Gastroesophageal sphincter (tissue), 3 donors: Measurements from ENCODE around the gene RELL1.

Source experiments
- CTCF ChIP-seq, 4 experiments: fragments of 200-600 bp in 2 of 4; fragments of 450-650 bp in 2 of 4; sonication (generic) in 1 of 4; IDR thresholded peaks; one replicate each; pipeline ENCODE4 v1.5.1; 2017 to 2019; ENCODE audit warnings: antibody characterized with exemption in 4 of 4, mild to moderate bottlenecking in 2 of 4, moderate library complexity in 2 of 4
- POLR2A ChIP-seq, 2 donors: fragments of 450-650 bp; IDR thresholded peaks; one replicate each; pipeline ENCODE4 v1.6.1; 2017; ENCODE audit warnings: antibody characterized with exemption in 2 of 2, mild to moderate bottlenecking in 2 of 2, moderate library complexity in 1 of 2
- POLR2AphosphoS5 ChIP-seq: sonication (generic); formaldehyde crosslinking; IDR thresholded peaks from one replicate; pipeline ENCODE4 v1.6.1; 2017; ENCODE audit warnings: antibody characterized with exemption

- TF ChIP-seq CTCF (IDR thresholded peaks at IDR 0.05) (no peak), POLR2A (IDR thresholded peaks at IDR 0.05) (no peak), POLR2AphosphoS5 (no peak)
These were observed 82.5 kb downstream of the RELL1 start for GRCh38 chr4:37603711-37604110.
